C4-2B (cell line): ENCODE measurements around the gene PILRA.
"Not testable (repeated sequence)": the region's sequence is repeated elsewhere in the genome, so short reads cannot be mapped to it uniquely, and the experiment has no call there.

ENCODE experiments used
- H3K27ac ChIP-seq: fragments of 450-650 bp; 2 replicates; pipeline ENCODE4 v1.5.1; 2017
- ZFX ChIP-seq: fragments of 450-650 bp; IDR thresholded peaks from 2 replicates; pipeline ENCODE4 v1.6.1; 2017
- TF ChIP-seq, protein P1 (sequence below): fragments of 450-650 bp; conservative IDR thresholded peaks from 2 replicates; pipeline ENCODE4 v1.5.1; 2017; ENCODE audit warnings: mild to moderate bottlenecking

PILRA gene

GRCh38 chr7:100380196-100380595 lies 6.9 kb downstream of the PILRA start:
- TF ChIP-seq, protein P1, sequence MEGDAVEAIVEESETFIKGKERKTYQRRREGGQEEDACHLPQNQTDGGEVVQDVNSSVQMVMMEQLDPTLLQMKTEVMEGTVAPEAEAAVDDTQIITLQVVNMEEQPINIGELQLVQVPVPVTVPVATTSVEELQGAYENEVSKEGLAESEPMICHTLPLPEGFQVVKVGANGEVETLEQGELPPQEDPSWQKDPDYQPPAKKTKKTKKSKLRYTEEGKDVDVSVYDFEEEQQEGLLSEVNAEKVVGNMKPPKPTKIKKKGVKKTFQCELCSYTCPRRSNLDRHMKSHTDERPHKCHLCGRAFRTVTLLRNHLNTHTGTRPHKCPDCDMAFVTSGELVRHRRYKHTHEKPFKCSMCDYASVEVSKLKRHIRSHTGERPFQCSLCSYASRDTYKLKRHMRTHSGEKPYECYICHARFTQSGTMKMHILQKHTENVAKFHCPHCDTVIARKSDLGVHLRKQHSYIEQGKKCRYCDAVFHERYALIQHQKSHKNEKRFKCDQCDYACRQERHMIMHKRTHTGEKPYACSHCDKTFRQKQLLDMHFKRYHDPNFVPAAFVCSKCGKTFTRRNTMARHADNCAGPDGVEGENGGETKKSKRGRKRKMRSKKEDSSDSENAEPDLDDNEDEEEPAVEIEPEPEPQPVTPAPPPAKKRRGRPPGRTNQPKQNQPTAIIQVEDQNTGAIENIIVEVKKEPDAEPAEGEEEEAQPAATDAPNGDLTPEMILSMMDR, result no peak
- no peak for TF ChIP-seq ZFX
- no peak overlapping the region for H3K27ac ChIP-seq

GRCh38 chr7:100381531-100382233 lies 8.4 kb downstream of the PILRA start:
- not testable (repeated sequence) for H3K27ac ChIP-seq

DNA sequence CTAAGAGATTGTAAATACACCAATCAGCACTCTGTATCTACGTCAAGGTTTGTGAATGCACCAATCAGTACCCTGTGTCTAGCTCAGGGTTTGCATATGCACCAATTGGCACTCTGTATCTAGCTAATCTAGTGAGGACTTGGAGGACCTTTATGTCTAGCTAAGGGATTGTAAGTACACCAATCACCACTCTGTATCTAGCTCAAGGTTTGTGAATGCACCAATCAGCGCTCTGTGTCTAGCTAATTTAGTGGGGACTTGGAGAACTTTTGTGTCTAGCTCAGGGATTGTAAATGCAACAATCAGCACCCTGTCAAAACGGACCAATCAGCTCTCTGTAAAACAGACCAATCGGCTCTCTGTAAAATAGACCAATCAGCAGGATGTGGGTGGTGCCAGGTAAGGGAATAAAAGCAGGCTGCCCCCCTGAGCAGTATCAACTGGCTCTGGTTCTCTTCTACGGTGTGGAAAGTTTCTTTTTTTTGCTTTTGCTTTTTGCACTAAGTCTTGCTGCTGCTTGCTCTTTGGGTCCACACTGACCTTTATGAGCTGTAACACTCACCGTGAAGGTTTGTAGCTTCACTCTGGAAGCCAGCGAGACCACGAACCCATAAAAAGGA lies 9.1 kb downstream of the PILRA start:
- not testable (repeated sequence) for H3K27ac ChIP-seq

- no peak overlapping the region for H3K27ac ChIP-seq
- TF ChIP-seq, protein P1, result no peak
Measured at GRCh38 chr7:100384628-100385294, 11.5 kb downstream of the PILRA start.

DNA sequence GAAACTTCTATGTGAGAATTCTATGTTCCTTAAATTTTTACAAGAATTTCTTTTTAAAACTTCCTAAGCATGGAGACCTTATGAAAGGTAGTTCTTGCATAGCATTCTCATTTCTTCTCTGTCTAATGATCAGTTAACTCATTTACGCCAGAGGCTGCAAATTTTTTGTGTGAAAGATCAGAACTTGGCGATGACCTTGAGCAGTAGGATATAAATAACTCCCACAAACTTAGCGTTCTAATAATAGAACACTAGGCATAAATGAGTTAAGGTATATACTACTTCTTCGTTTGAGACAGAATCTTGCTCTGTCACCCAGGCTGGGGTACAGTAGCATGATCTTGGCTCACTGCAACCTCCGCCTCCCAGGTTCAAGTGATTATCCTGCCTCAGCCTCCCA lies 13.7 kb downstream of the PILRA start:
- no peak for TF ChIP-seq ZFX
- H3K27ac ChIP-seq, result no peak overlapping the region

GRCh38 chr7:100387695-100388094 lies 14.4 kb downstream of the PILRA start:
- no peak for TF ChIP-seq ZFX
- TF ChIP-seq, protein P1, result no peak

DNA sequence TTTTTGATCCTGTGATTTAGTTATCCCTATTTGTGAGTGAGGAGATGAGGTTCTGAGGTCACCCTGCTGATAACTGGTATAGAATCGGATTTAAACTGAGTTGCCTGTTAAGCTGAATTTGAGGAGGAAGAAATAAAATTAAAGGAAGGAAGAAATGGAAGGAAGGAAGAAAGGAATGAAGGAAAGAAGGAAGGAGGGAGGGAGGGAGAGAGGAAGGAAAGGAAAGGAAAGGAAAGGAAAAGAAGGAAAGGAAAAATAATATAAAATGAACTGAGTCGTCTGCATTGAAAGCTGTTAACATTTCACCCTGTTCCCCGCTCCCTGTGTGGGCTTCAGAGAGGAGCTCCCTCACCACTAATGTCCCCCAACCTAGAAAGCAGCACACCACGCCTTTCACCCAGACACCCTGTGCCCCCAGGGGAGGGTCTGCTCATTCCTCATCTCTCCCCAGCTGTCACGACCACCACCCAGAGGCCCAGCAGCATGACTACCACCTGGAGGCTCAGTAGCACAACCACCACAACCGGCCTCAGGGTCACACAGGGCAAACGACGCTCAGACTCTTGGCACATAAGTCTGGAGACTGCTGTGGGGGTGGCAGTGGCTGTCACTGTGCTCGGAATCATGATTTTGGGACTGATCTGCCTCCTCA lies 16.3 kb downstream of the PILRA start:
- no peak for TF ChIP-seq ZFX
- TF ChIP-seq, protein P1, result no peak
- H3K27ac ChIP-seq, result no peak overlapping the region

More at GRCh38 chr7:100387695-100388094, 14.4 kb downstream of the PILRA start:
- no peak overlapping the region for H3K27ac ChIP-seq

GRCh38 chr7:100390286-100391009 lies 17.2 kb downstream of the PILRA start:
- no peak for TF ChIP-seq ZFX
- TF ChIP-seq, protein P1, result no peak
- H3K27ac ChIP-seq, result no peak overlapping the region
